Upper lobe of right lung (tissue), 1 donor: ENCODE measurements around the gene ATP13A4. TPM values are rescaled to one million over a fixed set of nuclear protein-coding genes. Genes with fewer than 3 reads are reported as not detected.

Experiments
- ATAC-seq: fragments of 200-7000 bp; cut with Tn5 transposase; one replicate; pipeline ENCODE4 v1.9.1; 2020; ENCODE audit warnings: mild to moderate bottlenecking, moderate library complexity
- DNase-seq: peaks from one replicate; pipeline ENCODE4 v3.0.0-alpha.2; 2020
- H3K27ac ChIP-seq: fragments of 200-600 bp; one replicate; pipeline ENCODE4 v1.8.0; 2022
- H3K27me3 ChIP-seq: fragments of 200-600 bp; one replicate; pipeline ENCODE4 v1.8.0; 2022; ENCODE audit warnings: mild to moderate bottlenecking
- H3K36me3 ChIP-seq: fragments of 200-600 bp; one replicate; pipeline ENCODE4 v1.8.0; 2022
- H3K4me1 ChIP-seq: fragments of 200-600 bp; one replicate; pipeline ENCODE4 v1.8.0; 2022
- H3K4me3 ChIP-seq: fragments of 200-600 bp; one replicate; pipeline ENCODE4 v1.8.0; 2022; ENCODE audit warnings: mild to moderate bottlenecking
- H3K9me3 ChIP-seq: fragments of 200-600 bp; one replicate; pipeline ENCODE4 v1.8.0; 2022
- intact Hi-C: fragments of 100-400 bp; cut with DNase I; formaldehyde crosslinking; loops from one replicate; pipeline ENCODE4 v1.11.0; 2022
- total RNA-seq: library from RNA; stranded (reverse); fragmentation: NEBNext Ultra II Directional; extraction: Animal tissue kit (Norgen Biotek cat#: 25700); gene quantifications from one replicate; pipeline ENCODE4 v1.2.1, GENCODE V29; 2021
- TF ChIP-seq, protein P1 (sequence below): fragments of 200-600 bp; IDR thresholded peaks from one replicate; pipeline ENCODE4 v1.8.0; 2022; ENCODE audit warnings: antibody characterized with exemption
- donor health status: DM: no; HTN: yes; CAD: no; lungs with severe emphysema.

Gene ATP13A4
- total RNA-seq, 1 donor from 2014 or later, result 248 TPM

DNA sequence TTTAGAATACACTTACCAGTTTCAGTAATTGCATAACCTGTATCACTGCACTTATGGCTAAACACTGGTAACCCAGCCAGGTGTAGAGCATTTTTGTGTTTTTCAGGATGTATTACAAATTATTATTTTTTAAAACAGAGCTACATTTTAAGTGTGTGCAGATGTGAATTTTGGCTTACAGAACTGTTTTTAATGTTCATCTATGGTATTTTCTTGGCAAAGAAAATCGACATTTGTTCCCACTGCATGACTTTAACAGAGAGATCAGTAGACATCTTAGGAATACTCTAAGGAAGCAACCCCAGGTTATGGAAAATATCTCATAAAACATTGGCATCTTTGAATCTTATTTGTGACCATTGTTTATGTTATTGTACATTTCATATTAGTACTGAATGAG lies 73.3 kb downstream of the ATP13A4 start:
- H3K9me3 ChIP-seq, result no peaks in the 10 kb centered on the region
- no peak overlapping the region for H3K4me3 ChIP-seq
- ATAC-seq, result no peak
- no peak overlapping the region for H3K27ac ChIP-seq
- H3K27me3 ChIP-seq, result no peaks in the 10 kb centered on the region
- DNase-seq, result no peak
- no peaks in the 10 kb centered on the region for H3K36me3 ChIP-seq
- TF ChIP-seq, protein P1, sequence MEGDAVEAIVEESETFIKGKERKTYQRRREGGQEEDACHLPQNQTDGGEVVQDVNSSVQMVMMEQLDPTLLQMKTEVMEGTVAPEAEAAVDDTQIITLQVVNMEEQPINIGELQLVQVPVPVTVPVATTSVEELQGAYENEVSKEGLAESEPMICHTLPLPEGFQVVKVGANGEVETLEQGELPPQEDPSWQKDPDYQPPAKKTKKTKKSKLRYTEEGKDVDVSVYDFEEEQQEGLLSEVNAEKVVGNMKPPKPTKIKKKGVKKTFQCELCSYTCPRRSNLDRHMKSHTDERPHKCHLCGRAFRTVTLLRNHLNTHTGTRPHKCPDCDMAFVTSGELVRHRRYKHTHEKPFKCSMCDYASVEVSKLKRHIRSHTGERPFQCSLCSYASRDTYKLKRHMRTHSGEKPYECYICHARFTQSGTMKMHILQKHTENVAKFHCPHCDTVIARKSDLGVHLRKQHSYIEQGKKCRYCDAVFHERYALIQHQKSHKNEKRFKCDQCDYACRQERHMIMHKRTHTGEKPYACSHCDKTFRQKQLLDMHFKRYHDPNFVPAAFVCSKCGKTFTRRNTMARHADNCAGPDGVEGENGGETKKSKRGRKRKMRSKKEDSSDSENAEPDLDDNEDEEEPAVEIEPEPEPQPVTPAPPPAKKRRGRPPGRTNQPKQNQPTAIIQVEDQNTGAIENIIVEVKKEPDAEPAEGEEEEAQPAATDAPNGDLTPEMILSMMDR, result no peak
- no peaks in the 10 kb centered on the region for H3K4me1 ChIP-seq
- intact Hi-C loops, result no loop called here

DNA sequence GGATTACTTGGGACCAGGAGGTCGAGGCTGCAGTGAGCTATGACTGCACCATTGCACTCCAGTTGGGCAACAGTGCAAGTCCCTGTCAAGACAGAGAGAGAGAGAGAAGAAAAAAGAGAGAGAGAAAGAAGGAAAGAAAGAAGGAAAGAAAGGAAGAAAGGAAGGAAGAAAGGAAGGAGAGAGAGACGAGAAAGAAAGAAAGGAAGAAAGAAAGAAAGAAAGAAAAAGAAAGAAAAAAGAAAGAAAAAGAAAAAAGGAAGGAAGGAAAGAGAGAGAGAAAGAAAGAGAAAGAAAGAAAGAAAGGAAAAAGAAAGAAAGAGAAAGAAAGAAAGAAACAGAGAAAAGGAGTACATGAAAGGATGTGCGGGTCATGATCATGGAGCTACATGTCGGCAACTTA lies 80.2 kb downstream of the ATP13A4 start:
- no peak overlapping the region for H3K27ac ChIP-seq
- ATAC-seq (no peak), DNase-seq (no peak)
- TF ChIP-seq, protein P1, result no peak
- H3K4me3 ChIP-seq, result no peak overlapping the region
- H3K27me3 ChIP-seq, result no peaks in the 10 kb centered on the region
- intact Hi-C loops, result no loop called here
- H3K4me1 ChIP-seq, result no peaks in the 10 kb centered on the region
- H3K36me3 ChIP-seq, result peaks cover 11% of the 10 kb centered on the region
- H3K9me3 ChIP-seq, result no peaks in the 10 kb centered on the region

DNA sequence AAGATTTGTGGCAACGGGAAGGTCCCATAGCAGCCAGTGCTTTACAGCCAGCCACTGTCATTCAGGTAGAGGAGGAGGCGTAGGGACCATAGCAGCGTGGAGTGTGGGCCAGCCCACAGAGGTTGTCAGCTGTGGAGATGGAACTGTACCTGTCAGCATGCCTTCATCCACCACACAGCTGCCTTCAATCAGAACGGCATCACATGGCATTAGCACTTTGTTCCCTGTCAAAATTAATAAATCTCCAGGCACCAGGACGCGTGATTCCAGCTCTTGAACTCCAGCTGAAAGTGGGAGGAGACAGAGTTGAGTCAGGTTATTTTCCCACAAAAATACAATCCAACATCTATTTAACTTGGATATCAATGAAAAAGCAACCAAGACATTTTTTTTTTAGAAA lies 84.0 kb downstream of the ATP13A4 start:
- intact Hi-C loops, result no loop called here
- Histone ChIP-seq H3K4me1 (no peaks in the 10 kb centered on the region), H3K4me3 (no peak overlapping the region), H3K27ac (no peak overlapping the region), H3K36me3 (peaks cover 17% of the 10 kb centered on the region), H3K27me3 (no peaks in the 10 kb centered on the region), H3K9me3 (no peaks in the 10 kb centered on the region)
- TF ChIP-seq, protein P1, result no peak
- ATAC-seq (no peak), DNase-seq (no peak)

DNA sequence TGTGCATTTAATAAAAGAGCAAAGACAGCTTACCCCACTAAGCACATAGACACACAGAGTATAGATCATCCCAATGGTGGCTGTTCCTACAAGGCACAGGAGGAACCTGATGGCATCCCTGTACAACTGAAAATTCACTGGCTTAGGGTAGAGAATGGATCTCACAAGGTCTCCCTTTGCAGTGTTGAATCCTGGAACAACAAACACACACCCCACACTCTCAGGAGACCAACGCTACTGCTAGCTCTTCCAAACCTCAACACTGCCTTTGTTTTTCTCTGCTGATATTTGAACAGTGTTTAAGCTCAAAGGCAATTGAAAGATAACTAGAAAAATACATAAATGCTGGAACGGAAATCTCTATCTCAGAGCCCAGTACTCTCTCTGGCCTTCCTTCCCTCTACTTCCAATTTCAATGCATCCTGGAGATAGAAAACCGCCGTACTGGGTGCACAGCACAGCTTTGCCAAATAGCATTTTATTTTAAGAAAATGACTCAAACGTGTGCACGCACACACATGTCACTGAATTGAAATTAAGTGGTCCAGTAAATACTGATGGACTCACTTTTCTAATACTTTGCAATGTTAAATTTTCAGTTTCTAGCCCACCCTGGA lies 88.6 kb downstream of the ATP13A4 start:
- no peaks in the 10 kb centered on the region for H3K9me3 ChIP-seq
- peaks cover 32% of the 10 kb centered on the region for H3K36me3 ChIP-seq
- no peak for ATAC-seq
- intact Hi-C loops, result no loop called here
- TF ChIP-seq, protein P1, result no peak
- H3K4me3 ChIP-seq, result no peak overlapping the region
- H3K27ac ChIP-seq, result no peak overlapping the region
- peaks cover 10% of the 10 kb centered on the region for H3K4me1 ChIP-seq
- H3K27me3 ChIP-seq, result no peaks in the 10 kb centered on the region
- DNase-seq, result no peak

DNA sequence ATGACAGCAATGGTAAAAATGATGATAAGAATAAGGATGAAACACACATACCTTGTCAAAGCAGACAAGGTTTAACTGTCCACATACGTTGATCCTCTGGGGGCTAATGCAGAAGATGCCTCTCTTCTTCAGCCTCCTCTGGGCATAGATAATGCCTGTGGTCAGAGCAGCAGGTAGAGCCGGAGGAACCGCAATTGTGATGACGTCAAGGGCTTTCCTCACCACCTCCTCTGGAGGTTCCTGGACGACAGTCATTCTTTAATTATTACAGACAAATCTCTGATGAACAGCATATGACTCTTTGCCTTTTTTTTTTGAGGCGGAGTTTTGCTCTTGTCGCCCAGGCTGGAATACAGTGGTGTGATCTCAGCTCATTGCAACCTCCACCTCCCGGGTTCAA lies 89.8 kb downstream of the ATP13A4 start:
- H3K27ac ChIP-seq, result no peak overlapping the region
- no peaks in the 10 kb centered on the region for H3K27me3 ChIP-seq
- ATAC-seq, result no peak
- H3K4me3 ChIP-seq, result no peak overlapping the region
- DNase-seq, result no peak
- H3K9me3 ChIP-seq, result no peaks in the 10 kb centered on the region
- peaks cover 22% of the 10 kb centered on the region for H3K36me3 ChIP-seq
- TF ChIP-seq, protein P1, result no peak
- intact Hi-C loops, result no loop called here
- peaks cover 12% of the 10 kb centered on the region for H3K4me1 ChIP-seq

DNA sequence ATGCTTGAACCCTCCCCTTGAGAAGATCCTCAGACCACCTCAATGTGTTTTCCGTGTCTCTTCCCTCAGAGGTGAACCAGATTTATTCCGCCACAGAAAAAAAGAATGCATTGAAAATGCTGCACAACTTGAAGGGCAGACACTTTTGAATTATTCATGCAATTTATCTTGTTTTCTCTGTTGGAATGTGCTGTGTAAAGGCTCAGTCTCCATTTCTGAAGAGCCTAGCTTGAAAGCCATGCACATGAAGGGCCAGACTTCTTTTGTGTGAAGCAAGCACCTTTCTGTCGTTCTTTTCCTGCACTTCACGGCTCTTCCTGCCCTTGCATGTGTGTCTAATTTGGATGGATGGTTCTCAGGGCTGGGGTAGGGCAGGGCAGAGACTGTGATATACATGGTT lies 97.2 kb downstream of the ATP13A4 start:
- Histone ChIP-seq H3K4me3 (no peak overlapping the region), H3K36me3 (no peaks in the 10 kb centered on the region), H3K27me3 (no peaks in the 10 kb centered on the region), H3K9me3 (no peaks in the 10 kb centered on the region), H3K4me1 (peaks cover 12% of the 10 kb centered on the region), H3K27ac (no peak overlapping the region)
- TF ChIP-seq, protein P1, result no peak
- ATAC-seq (no peak), DNase-seq (no peak)
- intact Hi-C loops, result no loop called here
